ENCODE results near the gene RHOD. TPM values are rescaled to one million over a fixed set of nuclear protein-coding genes. Genes with fewer than 3 reads are reported as not detected.

RHOD gene, protein sequence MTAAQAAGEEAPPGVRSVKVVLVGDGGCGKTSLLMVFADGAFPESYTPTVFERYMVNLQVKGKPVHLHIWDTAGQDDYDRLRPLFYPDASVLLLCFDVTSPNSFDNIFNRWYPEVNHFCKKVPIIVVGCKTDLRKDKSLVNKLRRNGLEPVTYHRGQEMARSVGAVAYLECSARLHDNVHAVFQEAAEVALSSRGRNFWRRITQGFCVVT
- 67.6 TPM for total RNA-seq
- long read RNA-seq, transcript RHOD-202 (3 exons, 538 nt), result minor isoform, 5 of 134 reads
- long read RNA-seq, transcript RHOD-201 (5 exons, 1,129 nt), result major isoform, 110 of 134 reads
- long read RNA-seq, partial matches to known transcripts, result 16 of 134 reads
- long read RNA-seq, other reads (novel, unspliced or antisense), result 3 of 134 reads

GRCh38 chr11:67056267-67057204 lies at the start of gene RHOD:
Gene RHOD (plus strand): TSS chr11:67056847. CDS start chr11:67056903, 56 bp downstream.
- ATAC-seq (peak; percentile 67), DNase-seq (peak; percentile 76)
- intact Hi-C loops (cut with micrococcal nuclease), result no loop called here

DNA sequence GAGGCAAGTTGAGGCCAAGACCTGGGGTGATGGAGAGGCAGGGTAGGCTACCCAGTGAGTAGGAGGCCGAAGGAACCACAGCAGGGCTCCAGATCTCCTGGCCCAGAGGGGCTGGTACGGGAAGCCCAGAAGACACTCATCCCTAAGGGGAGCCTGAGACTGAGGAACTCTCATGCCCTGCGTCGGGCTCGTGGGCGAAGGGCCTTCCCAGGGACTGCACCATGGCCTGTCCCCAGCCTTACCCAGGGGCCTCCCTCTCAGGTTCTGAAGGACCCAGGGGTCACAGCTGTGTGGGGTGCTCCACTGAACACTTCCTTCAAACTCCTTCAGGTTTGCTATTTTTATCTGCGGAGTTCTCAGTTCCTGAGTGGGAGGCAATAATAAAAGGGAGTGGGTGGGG lies 49.5 kb upstream of the RHOD start:
- DNase-seq (no peak), ATAC-seq (no peak)
- intact Hi-C loops (cut with micrococcal nuclease), result no loop called here

- DNase-seq, result no peak
- no peak for ATAC-seq
- intact Hi-C loops (cut with micrococcal nuclease), result no loop called here
Measured at GRCh38 chr11:67010296-67010905, 46.2 kb upstream of the RHOD start.

GRCh38 chr11:67013511-67014045 lies 43.1 kb upstream of the RHOD start:
- no peak for ATAC-seq
- DNase-seq, result no peak

DNA sequence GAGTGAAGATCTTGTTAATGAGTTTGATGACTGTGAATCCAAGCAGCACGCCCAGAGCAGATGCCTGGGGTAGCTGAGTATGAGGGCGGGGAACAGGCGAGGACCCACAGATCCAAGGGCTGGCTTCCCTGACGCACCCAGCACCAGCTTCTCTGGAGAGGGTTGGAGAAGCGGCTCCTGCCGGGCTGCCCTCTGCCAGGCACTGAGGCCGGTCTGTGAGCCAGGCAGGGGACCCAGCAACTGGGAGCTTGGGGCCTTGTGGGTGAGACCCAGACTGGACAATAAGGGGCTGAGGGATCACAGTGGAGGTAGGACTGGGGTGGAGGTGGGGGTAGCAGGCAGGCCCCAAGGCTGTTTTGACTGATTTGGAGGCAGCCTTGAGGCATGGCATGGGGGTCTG lies 42.3 kb upstream of the RHOD start:
- ATAC-seq (no peak), DNase-seq (no peak)
- intact Hi-C loops (cut with micrococcal nuclease), result no loop called here

More at GRCh38 chr11:67013511-67014045, 43.1 kb upstream of the RHOD start:
- intact Hi-C loops (cut with micrococcal nuclease), result no loop called here

- intact Hi-C loops (cut with micrococcal nuclease), result no loop called here
- DNase-seq, result no peak
- no peak for ATAC-seq
Measured at GRCh38 chr11:67015048-67015447, 41.6 kb upstream of the RHOD start.

DNA sequence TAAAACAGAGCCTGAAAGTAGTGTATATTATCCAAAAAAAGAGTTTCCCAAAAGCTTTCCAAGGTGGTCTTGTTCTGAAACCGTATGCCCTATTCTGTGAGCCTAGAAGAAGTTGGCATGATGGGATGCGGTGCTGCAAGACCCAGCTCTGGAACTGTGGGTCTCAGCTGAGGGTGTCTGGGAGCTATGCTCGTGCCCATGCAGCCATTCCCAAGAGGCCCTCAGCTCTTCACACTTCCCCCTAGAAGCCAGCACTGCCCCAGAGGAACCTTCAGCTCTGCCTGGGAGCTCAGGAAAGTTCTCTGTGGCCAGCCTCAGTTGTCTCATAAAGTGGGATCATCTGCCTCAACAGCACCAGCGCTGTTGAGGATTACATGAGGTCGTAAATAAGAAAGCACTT lies 40.1 kb upstream of the RHOD start:
- ATAC-seq, result no peak
- intact Hi-C loops (cut with micrococcal nuclease), result no loop called here

GRCh38 chr11:67020949-67021348 lies 35.7 kb upstream of the RHOD start:
- intact Hi-C loops (cut with micrococcal nuclease), result no loop called here
- ATAC-seq, result no peak
- no peak for DNase-seq

More for the DNA sequence above, 40.1 kb upstream of the RHOD start:
- DNase-seq, result no peak

- intact Hi-C loops (cut with micrococcal nuclease), result no loop called here
- DNase-seq, result no peak
- no peak for ATAC-seq
Measured at GRCh38 chr11:67022341-67022933, 34.2 kb upstream of the RHOD start.

DNA sequence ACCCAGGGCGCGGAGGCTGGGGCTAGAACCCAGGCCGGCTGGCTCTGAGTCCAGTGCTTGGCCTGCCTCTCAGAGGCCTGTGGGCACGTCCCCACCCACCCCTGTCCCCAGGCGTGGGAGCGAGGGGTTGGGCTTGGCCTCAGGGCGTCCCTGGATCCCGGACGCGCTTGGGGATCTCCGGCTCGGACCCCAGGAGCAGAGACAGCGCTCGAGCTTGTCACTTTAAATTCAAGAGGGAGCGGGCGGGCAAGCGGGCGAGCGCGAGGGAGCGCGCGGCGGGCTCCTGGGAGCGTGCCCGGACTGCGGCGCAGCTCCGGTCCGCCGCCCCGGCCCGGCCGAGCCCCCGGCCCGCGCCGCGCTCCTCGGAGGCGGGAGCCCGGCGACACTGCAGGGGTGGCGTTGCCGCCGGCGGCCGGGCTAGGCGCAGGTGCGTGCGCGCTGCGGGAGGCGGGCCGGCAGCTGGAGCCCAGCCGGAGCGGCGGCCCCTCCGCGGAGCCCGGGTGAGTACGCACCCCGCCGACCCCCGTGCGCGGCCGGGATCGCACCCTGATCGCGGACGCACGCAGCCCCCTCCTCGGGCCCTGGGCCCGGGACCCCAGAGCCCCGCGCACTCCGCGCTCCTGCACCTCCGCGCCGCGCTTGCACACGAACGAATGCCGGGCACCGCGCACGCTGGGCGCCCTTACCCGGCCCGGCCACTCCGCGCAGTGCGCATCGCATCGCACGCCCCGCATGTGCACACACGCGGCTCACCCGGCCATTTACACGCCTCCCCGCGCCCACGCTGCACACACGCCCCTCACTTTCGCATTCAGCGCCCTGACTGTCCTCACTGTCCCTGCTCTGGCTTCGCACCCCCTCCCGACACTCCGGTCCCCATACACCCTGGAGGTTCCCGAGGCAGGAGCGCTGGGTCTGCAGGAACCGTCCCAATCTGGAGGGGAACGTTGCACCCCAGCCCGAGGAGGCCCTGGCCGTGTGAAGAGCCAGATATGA lies 33.4 kb upstream of the RHOD start, which contains the start of gene SYT12:
SYT12 (plus strand) TSS at position 174 of the 996 bp plus-strand sequence. CDS start 7,011 bp downstream, outside the sequence.
- ATAC-seq, result peak; percentile 29
- intact Hi-C loops (cut with micrococcal nuclease), result no loop called here

DNA sequence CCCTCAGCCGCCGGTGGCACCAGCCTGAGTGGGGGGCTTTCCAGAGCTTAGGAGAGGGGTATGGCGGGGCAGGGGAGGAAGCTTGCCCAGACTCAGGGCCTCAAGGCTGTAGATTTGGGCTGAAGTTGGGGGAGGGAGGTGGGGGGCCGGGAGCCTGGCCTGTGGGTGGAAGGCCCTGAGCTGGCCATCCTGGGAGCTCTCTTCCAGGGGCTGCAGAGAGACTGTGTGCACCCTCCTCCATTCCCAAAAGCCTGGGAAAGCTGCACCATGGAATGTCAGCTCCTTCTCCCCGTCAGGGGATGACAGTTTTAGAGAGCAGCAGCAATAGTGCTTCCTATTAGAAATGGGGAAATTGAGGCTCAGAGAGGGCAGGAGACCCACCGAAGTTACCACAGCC lies 32.7 kb upstream of the RHOD start:
- no peak for ATAC-seq
- DNase-seq, result no peak
- intact Hi-C loops (cut with micrococcal nuclease), result no loop called here

More for the DNA sequence above, 33.4 kb upstream of the RHOD start, which contains the start of gene SYT12:
- DNase-seq, result peak; percentile 37

- no peak for ATAC-seq
- intact Hi-C loops (cut with micrococcal nuclease), result no loop called here
- no peak for DNase-seq
Measured at GRCh38 chr11:67024410-67024809, 32.2 kb upstream of the RHOD start.

GRCh38 chr11:67024966-67025365 lies 31.7 kb upstream of the RHOD start:
- no peak for DNase-seq
- no peak for ATAC-seq
- intact Hi-C loops (cut with micrococcal nuclease), result no loop called here

GRCh38 chr11:67025750-67026149 lies 30.9 kb upstream of the RHOD start:
- intact Hi-C loops (cut with micrococcal nuclease), result no loop called here
- no peak for DNase-seq
- no peak for ATAC-seq

GRCh38 chr11:67026941-67027340 lies 29.7 kb upstream of the RHOD start:
- DNase-seq (no peak), ATAC-seq (no peak)
- intact Hi-C loops (cut with micrococcal nuclease), result no loop called here

GRCh38 chr11:67027483-67027930 lies 29.1 kb upstream of the RHOD start:
- DNase-seq (no peak), ATAC-seq (no peak)
- intact Hi-C loops (cut with micrococcal nuclease), result no loop called here

GRCh38 chr11:67027943-67028542 lies 28.6 kb upstream of the RHOD start:
- ATAC-seq (no peak), DNase-seq (no peak)
- intact Hi-C loops (cut with micrococcal nuclease), result no loop called here
